GM12878 (cell line): ENCODE data around the gene TMC6. TPM values are rescaled to one million over a fixed set of nuclear protein-coding genes. Genes with fewer than 3 reads are reported as not detected.

Source experiments
- CBFB ChIP-seq: IDR thresholded peaks from 2 replicates; pipeline ENCODE4 v1.6.1; 2016; ENCODE audit warnings: antibody characterized with exemption, low read depth
- CEBPB ChIP-seq, 2 experiments: fragments of 150-350 bp in 1 of 2; IDR thresholded peaks; 2 replicates each; pipeline ENCODE4 v1.6.1; 2012 to 2014; ENCODE audit warnings: low read depth in 2 of 2, low read length in 2 of 2, borderline replicate concordance in 1 of 2, inconsistent platforms in 1 of 2
- EED ChIP-seq: sonication (generic); IDR thresholded peaks from 2 replicates; pipeline ENCODE4 v1.6.1; 2016; ENCODE audit warnings: antibody characterized with exemption, low read depth
- ETV6 ChIP-seq, 2 experiments: fragments of 450-650 bp in 1 of 2; IDR thresholded peaks in 1 of 2; conservative IDR thresholded peaks in 1 of 2; 2 replicates each; pipeline ENCODE4 v1.6.1; 2014; ENCODE audit warnings: antibody characterized with exemption in 1 of 2, borderline replicate concordance in 1 of 2, low read depth in 1 of 2, mild to moderate bottlenecking in 1 of 2, moderate library complexity in 1 of 2
- KLF5 ChIP-seq: fragments of 450-650 bp; IDR thresholded peaks from 2 replicates; pipeline ENCODE4 v1.6.1; 2014; ENCODE audit warnings: mild to moderate bottlenecking; ENCODE audit not compliant: partially characterized antibody
- SMAD1 ChIP-seq: fragments of 450-650 bp; IDR thresholded peaks from 2 replicates; pipeline ENCODE4 v1.6.1; 2018; ENCODE audit warnings: mild to moderate bottlenecking, low read depth; ENCODE audit not compliant: partially characterized antibody
- SMC3 ChIP-seq: IDR thresholded peaks from 2 replicates; pipeline ENCODE4 v1.6.1; 2011; ENCODE audit warnings: low read length, improper control_type of control experiment, borderline replicate concordance
- SPI1 ChIP-seq: IDR thresholded peaks from 2 replicates; pipeline ENCODE4 v1.6.1; 2011; ENCODE audit warnings: low read depth, mild to moderate bottlenecking, low read length, moderate library complexity, borderline replicate concordance; ENCODE audit not compliant: insufficient read depth
- SRF ChIP-seq, 2 experiments: IDR thresholded peaks; 2 replicates each; pipeline ENCODE4 v1.6.1; 2011; ENCODE audit warnings: low read depth in 2 of 2, low read length in 2 of 2, mild to moderate bottlenecking in 1 of 2, moderate library complexity in 1 of 2
- YBX1 ChIP-seq: fragments of 450-650 bp; IDR thresholded peaks from 2 replicates; pipeline ENCODE4 v1.6.1; 2016; ENCODE audit warnings: antibody characterized with exemption
- ZBED1 ChIP-seq: IDR thresholded peaks from 2 replicates; pipeline ENCODE4 v1.6.1; 2016; ENCODE audit warnings: borderline replicate concordance
- polyA plus RNA-seq, 11 experiments: library from polyadenylated mRNA; depleted of rRNA in 4 of 11; unstranded in 6 of 11; stranded (reverse) in 5 of 11; fragments of >200 nt; fragmentation: Nextera tagmentation in 4 of 11; fragmentation: Illumina TruSeq in 1 of 11; extraction: Ambion mirVana in 4 of 11; extraction: Trizol in 1 of 11; gene quantifications; 1 replicate in 1 of 11; 2 replicates in 10 of 11; pipeline versions ENCODE4 v1.2.1 to v1.2.3, GENCODE V29; 2011 to 2016; ENCODE audit warnings: inconsistent platforms in 2 of 11, missing spikeins in 2 of 11, low read depth in 1 of 11
- total RNA-seq, 4 experiments: library from RNA; depleted of rRNA in 3 of 4; stranded (reverse); fragments of >200 nt in 3 of 4; fragmentation: Illumina TruSeq in 1 of 4; extraction: Trizol in 1 of 4; gene quantifications; 2 replicates each; pipeline versions ENCODE4 v1.2.1 to v1.2.3, GENCODE V29; 2013 to 2021
- TF ChIP-seq, protein P1 (sequence below): IDR thresholded peaks from 2 replicates; pipeline ENCODE4 v1.6.1; 2012; ENCODE audit warnings: mild to moderate bottlenecking, low read depth, low read length
- TF ChIP-seq, protein P2 (sequence below): fragments of 450-650 bp; IDR thresholded peaks from 2 replicates; pipeline ENCODE4 v1.6.1; 2017; ENCODE audit warnings: mild to moderate bottlenecking, low read depth, inconsistent platforms; ENCODE audit not compliant: poor library complexity, severe bottlenecking
- TF ChIP-seq, protein P3 (sequence below): IDR thresholded peaks from 2 replicates; pipeline ENCODE4 v1.6.1; 2012; ENCODE audit warnings: improper control_type of control experiment, low read depth, low read length; ENCODE audit not compliant: insufficient replicate concordance
- TF ChIP-seq, protein P4 (sequence below): fragments of 450-650 bp; conservative IDR thresholded peaks from 2 replicates; pipeline ENCODE4 v1.6.1; 2017; ENCODE audit warnings: mild to moderate bottlenecking, moderate library complexity

TMC6 gene
- total and polyA plus RNA-seq, 10 of the 15 experiments (the other 5 are each of a cell fraction or from before 2014, with no cell fraction given): 1.9 to 232 (median 60.6) TPM

- TF ChIP-seq, protein P1, sequence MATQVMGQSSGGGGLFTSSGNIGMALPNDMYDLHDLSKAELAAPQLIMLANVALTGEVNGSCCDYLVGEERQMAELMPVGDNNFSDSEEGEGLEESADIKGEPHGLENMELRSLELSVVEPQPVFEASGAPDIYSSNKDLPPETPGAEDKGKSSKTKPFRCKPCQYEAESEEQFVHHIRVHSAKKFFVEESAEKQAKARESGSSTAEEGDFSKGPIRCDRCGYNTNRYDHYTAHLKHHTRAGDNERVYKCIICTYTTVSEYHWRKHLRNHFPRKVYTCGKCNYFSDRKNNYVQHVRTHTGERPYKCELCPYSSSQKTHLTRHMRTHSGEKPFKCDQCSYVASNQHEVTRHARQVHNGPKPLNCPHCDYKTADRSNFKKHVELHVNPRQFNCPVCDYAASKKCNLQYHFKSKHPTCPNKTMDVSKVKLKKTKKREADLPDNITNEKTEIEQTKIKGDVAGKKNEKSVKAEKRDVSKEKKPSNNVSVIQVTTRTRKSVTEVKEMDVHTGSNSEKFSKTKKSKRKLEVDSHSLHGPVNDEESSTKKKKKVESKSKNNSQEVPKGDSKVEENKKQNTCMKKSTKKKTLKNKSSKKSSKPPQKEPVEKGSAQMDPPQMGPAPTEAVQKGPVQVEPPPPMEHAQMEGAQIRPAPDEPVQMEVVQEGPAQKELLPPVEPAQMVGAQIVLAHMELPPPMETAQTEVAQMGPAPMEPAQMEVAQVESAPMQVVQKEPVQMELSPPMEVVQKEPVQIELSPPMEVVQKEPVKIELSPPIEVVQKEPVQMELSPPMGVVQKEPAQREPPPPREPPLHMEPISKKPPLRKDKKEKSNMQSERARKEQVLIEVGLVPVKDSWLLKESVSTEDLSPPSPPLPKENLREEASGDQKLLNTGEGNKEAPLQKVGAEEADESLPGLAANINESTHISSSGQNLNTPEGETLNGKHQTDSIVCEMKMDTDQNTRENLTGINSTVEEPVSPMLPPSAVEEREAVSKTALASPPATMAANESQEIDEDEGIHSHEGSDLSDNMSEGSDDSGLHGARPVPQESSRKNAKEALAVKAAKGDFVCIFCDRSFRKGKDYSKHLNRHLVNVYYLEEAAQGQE: no peak
- TF ChIP-seq YBX1 (no peak), EED (peak; percentile 95), SMC3 (no peak; the same call in 1 of the 2 replicates), SRF (IDR thresholded peaks at IDR 0.05; ENCODE audit: low read depth in 2 of 2, low read length in 2 of 2) (peak in 1 of 2 experiments; percentile 65; a peak in 1 of 4 replicates), ETV6 (conservative IDR thresholded peaks at IDR 0.05 in 1 of 2, IDR thresholded peaks at IDR 0.05 in 1 of 2; ENCODE audit: borderline replicate concordance in 1 of 2, low read depth in 1 of 2) (peak in 1 of 2 experiments; percentile 56; a peak in 1 of 4 replicates), CEBPB (IDR thresholded peaks at IDR 0.05; ENCODE audit: borderline replicate concordance in 1 of 2, low read depth in 2 of 2, low read length in 2 of 2) (peak in 1 of 2 experiments; percentile 38; a peak in 2 of 4 replicates), SPI1 (peak; percentile 10; the same call in 1 of the 2 replicates), ZBED1 (peak; percentile 56), KLF5 (no peak), CBFB (peak; percentile 73), SMAD1 (no peak)
- TF ChIP-seq, protein P2, sequence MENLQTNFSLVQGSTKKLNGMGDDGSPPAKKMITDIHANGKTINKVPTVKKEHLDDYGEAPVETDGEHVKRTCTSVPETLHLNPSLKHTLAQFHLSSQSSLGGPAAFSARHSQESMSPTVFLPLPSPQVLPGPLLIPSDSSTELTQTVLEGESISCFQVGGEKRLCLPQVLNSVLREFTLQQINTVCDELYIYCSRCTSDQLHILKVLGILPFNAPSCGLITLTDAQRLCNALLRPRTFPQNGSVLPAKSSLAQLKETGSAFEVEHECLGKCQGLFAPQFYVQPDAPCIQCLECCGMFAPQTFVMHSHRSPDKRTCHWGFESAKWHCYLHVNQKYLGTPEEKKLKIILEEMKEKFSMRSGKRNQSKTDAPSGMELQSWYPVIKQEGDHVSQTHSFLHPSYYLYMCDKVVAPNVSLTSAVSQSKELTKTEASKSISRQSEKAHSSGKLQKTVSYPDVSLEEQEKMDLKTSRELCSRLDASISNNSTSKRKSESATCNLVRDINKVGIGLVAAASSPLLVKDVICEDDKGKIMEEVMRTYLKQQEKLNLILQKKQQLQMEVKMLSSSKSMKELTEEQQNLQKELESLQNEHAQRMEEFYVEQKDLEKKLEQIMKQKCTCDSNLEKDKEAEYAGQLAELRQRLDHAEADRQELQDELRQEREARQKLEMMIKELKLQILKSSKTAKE: peak; percentile 96
- TF ChIP-seq, protein P3, sequence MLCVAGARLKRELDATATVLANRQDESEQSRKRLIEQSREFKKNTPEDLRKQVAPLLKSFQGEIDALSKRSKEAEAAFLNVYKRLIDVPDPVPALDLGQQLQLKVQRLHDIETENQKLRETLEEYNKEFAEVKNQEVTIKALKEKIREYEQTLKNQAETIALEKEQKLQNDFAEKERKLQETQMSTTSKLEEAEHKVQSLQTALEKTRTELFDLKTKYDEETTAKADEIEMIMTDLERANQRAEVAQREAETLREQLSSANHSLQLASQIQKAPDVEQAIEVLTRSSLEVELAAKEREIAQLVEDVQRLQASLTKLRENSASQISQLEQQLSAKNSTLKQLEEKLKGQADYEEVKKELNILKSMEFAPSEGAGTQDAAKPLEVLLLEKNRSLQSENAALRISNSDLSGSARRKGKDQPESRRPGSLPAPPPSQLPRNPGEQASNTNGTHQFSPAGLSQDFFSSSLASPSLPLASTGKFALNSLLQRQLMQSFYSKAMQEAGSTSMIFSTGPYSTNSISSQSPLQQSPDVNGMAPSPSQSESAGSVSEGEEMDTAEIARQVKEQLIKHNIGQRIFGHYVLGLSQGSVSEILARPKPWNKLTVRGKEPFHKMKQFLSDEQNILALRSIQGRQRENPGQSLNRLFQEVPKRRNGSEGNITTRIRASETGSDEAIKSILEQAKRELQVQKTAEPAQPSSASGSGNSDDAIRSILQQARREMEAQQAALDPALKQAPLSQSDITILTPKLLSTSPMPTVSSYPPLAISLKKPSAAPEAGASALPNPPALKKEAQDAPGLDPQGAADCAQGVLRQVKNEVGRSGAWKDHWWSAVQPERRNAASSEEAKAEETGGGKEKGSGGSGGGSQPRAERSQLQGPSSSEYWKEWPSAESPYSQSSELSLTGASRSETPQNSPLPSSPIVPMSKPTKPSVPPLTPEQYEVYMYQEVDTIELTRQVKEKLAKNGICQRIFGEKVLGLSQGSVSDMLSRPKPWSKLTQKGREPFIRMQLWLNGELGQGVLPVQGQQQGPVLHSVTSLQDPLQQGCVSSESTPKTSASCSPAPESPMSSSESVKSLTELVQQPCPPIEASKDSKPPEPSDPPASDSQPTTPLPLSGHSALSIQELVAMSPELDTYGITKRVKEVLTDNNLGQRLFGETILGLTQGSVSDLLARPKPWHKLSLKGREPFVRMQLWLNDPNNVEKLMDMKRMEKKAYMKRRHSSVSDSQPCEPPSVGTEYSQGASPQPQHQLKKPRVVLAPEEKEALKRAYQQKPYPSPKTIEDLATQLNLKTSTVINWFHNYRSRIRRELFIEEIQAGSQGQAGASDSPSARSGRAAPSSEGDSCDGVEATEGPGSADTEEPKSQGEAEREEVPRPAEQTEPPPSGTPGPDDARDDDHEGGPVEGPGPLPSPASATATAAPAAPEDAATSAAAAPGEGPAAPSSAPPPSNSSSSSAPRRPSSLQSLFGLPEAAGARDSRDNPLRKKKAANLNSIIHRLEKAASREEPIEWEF: peak; percentile 35
- TF ChIP-seq, protein P4, sequence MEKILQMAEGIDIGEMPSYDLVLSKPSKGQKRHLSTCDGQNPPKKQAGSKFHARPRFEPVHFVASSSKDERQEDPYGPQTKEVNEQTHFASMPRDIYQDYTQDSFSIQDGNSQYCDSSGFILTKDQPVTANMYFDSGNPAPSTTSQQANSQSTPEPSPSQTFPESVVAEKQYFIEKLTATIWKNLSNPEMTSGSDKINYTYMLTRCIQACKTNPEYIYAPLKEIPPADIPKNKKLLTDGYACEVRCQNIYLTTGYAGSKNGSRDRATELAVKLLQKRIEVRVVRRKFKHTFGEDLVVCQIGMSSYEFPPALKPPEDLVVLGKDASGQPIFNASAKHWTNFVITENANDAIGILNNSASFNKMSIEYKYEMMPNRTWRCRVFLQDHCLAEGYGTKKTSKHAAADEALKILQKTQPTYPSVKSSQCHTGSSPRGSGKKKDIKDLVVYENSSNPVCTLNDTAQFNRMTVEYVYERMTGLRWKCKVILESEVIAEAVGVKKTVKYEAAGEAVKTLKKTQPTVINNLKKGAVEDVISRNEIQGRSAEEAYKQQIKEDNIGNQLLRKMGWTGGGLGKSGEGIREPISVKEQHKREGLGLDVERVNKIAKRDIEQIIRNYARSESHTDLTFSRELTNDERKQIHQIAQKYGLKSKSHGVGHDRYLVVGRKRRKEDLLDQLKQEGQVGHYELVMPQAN: no peak
Measured at GRCh38 chr17:78159575-78160158, 31.1 kb upstream of the TMC6 start (continued).
